H1 (cell line): ENCODE measurements around the gene NUDT3. TPM values are rescaled to one million over a fixed set of nuclear protein-coding genes. Genes with fewer than 3 reads are reported as not detected.

Experiments used
- CTCF ChIA-PET: fragments of 300-600 bp; sonication (Branson Sonifier 250); formaldehyde crosslinking; loops from one replicate; lab custom pipeline; 2021; ENCODE audit not compliant: partially characterized antibody; lab: Charles Lee
- POLR2A ChIA-PET: fragments of 300-600 bp; sonication (Branson Sonifier 250); formaldehyde crosslinking; loops from one replicate; lab custom pipeline; 2021; ENCODE audit warnings: inconsistent platforms; ENCODE audit not compliant: partially characterized antibody; lab: Charles Lee
- DNase-seq, 2 experiments: peaks; one replicate each; pipeline versions ENCODE4 v3.0.0 to v3.0.0-alpha.2; 2010 to 2022; ENCODE audit warnings: low spot score in 2 of 2, low read depth in 1 of 2, mixed read lengths in 1 of 2
- FAIRE-seq: peaks from 2 replicates; lab custom pipeline; 2011; peaks lifted over from hg19 to GRCh38; lab: Jason Lieb, UNC
- H2AFZ ChIP-seq: 2 replicates; pipeline ENCODE4 v1.8.1; 2012; ENCODE audit warnings: low read length, inconsistent platforms
- H2AK5ac ChIP-seq: 2 replicates; pipeline ENCODE4 v1.6.1; 2013; ENCODE audit warnings: low read depth, low read length
- H2BK120ac ChIP-seq: replicated peaks from 2 replicates; pipeline ENCODE3; 2013; ENCODE audit warnings: low read depth, low read length, inconsistent platforms
- H2BK12ac ChIP-seq: 2 replicates; pipeline ENCODE4 v1.6.1; 2013; ENCODE audit warnings: low read depth, low read length
- H2BK15ac ChIP-seq: 2 replicates; pipeline ENCODE4 v1.6.1; 2013; ENCODE audit warnings: low read length
- H2BK20ac ChIP-seq: 2 replicates; pipeline ENCODE4 v1.6.1; 2013; ENCODE audit warnings: low read length
- H2BK5ac ChIP-seq: 2 replicates; pipeline ENCODE4 v1.6.1; 2013; ENCODE audit warnings: low read depth, low read length
- H3K14ac ChIP-seq: 2 replicates; pipeline ENCODE4 v1.6.1; 2013; ENCODE audit warnings: inconsistent platforms; ENCODE audit not compliant: insufficient read length
- H3K18ac ChIP-seq: 2 replicates; pipeline ENCODE4 v1.6.1; 2013; ENCODE audit warnings: low read length; ENCODE audit errors: extremely low read depth
- H3K23ac ChIP-seq: 2 replicates; pipeline ENCODE4 v1.6.1; 2013; ENCODE audit warnings: inconsistent platforms; ENCODE audit not compliant: insufficient read length
- H3K23me2 ChIP-seq: 2 replicates; pipeline ENCODE4 v1.6.1; 2013; ENCODE audit warnings: low read depth, low read length
- H3K27ac ChIP-seq: 2 replicates; pipeline ENCODE4 v1.6.1; 2011; ENCODE audit warnings: low read depth, low read length, inconsistent platforms
- H3K27me3 ChIP-seq, 4 experiments: replicated peaks in 1 of 4; 1 replicate in 1 of 4; 2 replicates in 3 of 4; pipeline versions ENCODE4 v1.6.1 to v1.8.1; 2011 to 2013; ENCODE audit warnings: low read length in 3 of 4, mild to moderate bottlenecking in 3 of 4, inconsistent platforms in 2 of 4, mixed read lengths in 2 of 4, moderate library complexity in 1 of 4; ENCODE audit not compliant: control insufficient read depth in 3 of 4, insufficient read depth in 3 of 4; ENCODE audit errors: extremely low read depth in 1 of 4
- H3K36me3 ChIP-seq, 4 experiments: 2 replicates each; pipeline versions ENCODE4 v1.6.1 to v1.8.1; 2011 to 2013; ENCODE audit warnings: mild to moderate bottlenecking in 4 of 4, low read length in 3 of 4, moderate library complexity in 2 of 4, control low read depth in 1 of 4, inconsistent platforms in 1 of 4; ENCODE audit not compliant: insufficient read depth in 4 of 4, control insufficient read depth in 2 of 4
- H3K4ac ChIP-seq: replicated peaks from 2 replicates; pipeline ENCODE3; 2013; ENCODE audit warnings: low read length, low read depth, mixed read lengths, inconsistent platforms; ENCODE audit not compliant: insufficient read length
- H3K4me1 ChIP-seq, 4 experiments: replicated peaks in 1 of 4; 1 replicate in 1 of 4; 2 replicates in 3 of 4; pipeline versions ENCODE4 v1.6.1 to v1.8.1; 2011 to 2013; ENCODE audit warnings: low read length in 3 of 4, inconsistent platforms in 2 of 4, mixed read lengths in 1 of 4; ENCODE audit not compliant: insufficient read depth in 4 of 4, control insufficient read depth in 3 of 4
- H3K4me2 ChIP-seq, 2 experiments: 2 replicates each; pipeline versions ENCODE4 v1.6.1 to v1.8.1; 2011 to 2013; ENCODE audit warnings: low read depth in 2 of 2, low read length in 2 of 2, control low read depth in 1 of 2, inconsistent platforms in 1 of 2, mild to moderate bottlenecking in 1 of 2; ENCODE audit not compliant: insufficient read depth in 1 of 2
- H3K4me3 ChIP-seq, 4 experiments: fragments of 200-600, 300-600 bp in 1 of 4; sonication (generic), shearing (Covaris generic), sonication (Bioruptor Twin) in 1 of 4; 2 replicates each; pipeline versions ENCODE4 v1.5.1 to v1.8.1; 2011 to 2016; ENCODE audit warnings: low read length in 4 of 4, low read depth in 3 of 4, control low read depth in 2 of 4, inconsistent platforms in 2 of 4, mild to moderate bottlenecking in 2 of 4, mixed read lengths in 1 of 4, moderate library complexity in 1 of 4; ENCODE audit not compliant: insufficient read depth in 2 of 4; ENCODE audit errors: extremely low read depth in 1 of 4
- H3K56ac ChIP-seq: replicated peaks from 2 replicates; pipeline ENCODE3; 2013; ENCODE audit warnings: low read depth, mild to moderate bottlenecking, mixed read lengths, low read length, inconsistent platforms; ENCODE audit not compliant: insufficient read length
- H3K79me1 ChIP-seq: 2 replicates; pipeline ENCODE4 v1.6.1; 2013; ENCODE audit warnings: low read depth, low read length, control low read depth
- H3K79me2 ChIP-seq, 2 experiments: 2 replicates each; pipeline versions ENCODE4 v1.6.1 to v1.8.1; 2012 to 2013; ENCODE audit warnings: low read length in 2 of 2, mild to moderate bottlenecking in 2 of 2, inconsistent platforms in 1 of 2; ENCODE audit not compliant: insufficient read depth in 2 of 2, control insufficient read depth in 1 of 2
- H3K9ac ChIP-seq, 4 experiments: replicated peaks in 1 of 4; 1 replicate in 1 of 4; 2 replicates in 3 of 4; pipeline versions ENCODE4 v1.6.1 to v1.8.1; 2011 to 2013; ENCODE audit warnings: low read depth in 3 of 4, low read length in 3 of 4, control low read depth in 2 of 4, mild to moderate bottlenecking in 2 of 4, moderate library complexity in 2 of 4, inconsistent platforms in 1 of 4; ENCODE audit errors: extremely low read depth in 1 of 4
- H3K9me3 ChIP-seq, 2 experiments: 2 replicates each; pipeline versions ENCODE4 v1.6.1 to v1.8.1; 2012 to 2013; ENCODE audit warnings: mild to moderate bottlenecking in 2 of 2, moderate library complexity in 2 of 2, control low read depth in 1 of 2, inconsistent platforms in 1 of 2, low read depth in 1 of 2, low read length in 1 of 2, mixed read lengths in 1 of 2; ENCODE audit not compliant: insufficient read depth in 2 of 2
- H4K20me1 ChIP-seq, 2 experiments: replicated peaks in 1 of 2; 2 replicates each; pipeline versions ENCODE3 to v1.8.1; 2011 to 2013; ENCODE audit warnings: inconsistent platforms in 2 of 2, low read length in 2 of 2, mild to moderate bottlenecking in 1 of 2; ENCODE audit not compliant: insufficient read depth in 2 of 2, control insufficient read depth in 1 of 2
- H4K5ac ChIP-seq: 2 replicates; pipeline ENCODE4 v1.6.1; 2013; ENCODE audit warnings: low read length, low read depth, mixed read lengths, inconsistent platforms; ENCODE audit not compliant: insufficient read length
- H4K8ac ChIP-seq: 2 replicates; pipeline ENCODE4 v1.8.0; 2013; ENCODE audit warnings: mild to moderate bottlenecking, moderate library complexity, low read length, inconsistent platforms; ENCODE audit not compliant: insufficient read depth; ENCODE audit errors: extremely low read depth
- H4K91ac ChIP-seq: replicated peaks from 2 replicates; pipeline ENCODE3; 2013; ENCODE audit warnings: low read length, mixed read lengths, inconsistent platforms; ENCODE audit not compliant: insufficient read length
- CBX8 ChIP-seq: fragments of 300-800, 300-1000 bp; sonication (generic); IDR thresholded peaks from 2 replicates; pipeline ENCODE4 v1.7.1; 2016; ENCODE audit warnings: low read depth, low read length, borderline replicate concordance
- CEBPB ChIP-seq: IDR thresholded peaks from 2 replicates; pipeline ENCODE4 v1.6.1; 2012; ENCODE audit warnings: low read depth, low read length
- CREB1 ChIP-seq: IDR thresholded peaks from 2 replicates; pipeline ENCODE4 v1.6.1; 2012; ENCODE audit warnings: inconsistent platforms
- KDM5A ChIP-seq: fragments of 200-600 bp; IDR thresholded peaks from 2 replicates; pipeline ENCODE4 v1.7.1; 2012; ENCODE audit warnings: mild to moderate bottlenecking, low read length, inconsistent platforms, mixed read lengths
- RFX5 ChIP-seq: IDR thresholded peaks from 2 replicates; pipeline ENCODE4 v1.6.1; 2011; ENCODE audit warnings: low read depth, low read length, improper control_type of control experiment, borderline replicate concordance
- RNF2 ChIP-seq: fragments of 200-900, 300-1000 bp; sonication (generic); IDR thresholded peaks from 2 replicates; pipeline ENCODE4 v1.7.1; 2016; ENCODE audit warnings: borderline replicate concordance, low read depth, mild to moderate bottlenecking, antibody characterized with exemption, low read length; ENCODE audit not compliant: poor library complexity, severe bottlenecking; ENCODE audit errors: missing control alignments
- SP1 ChIP-seq: IDR thresholded peaks from 2 replicates; pipeline ENCODE4 v1.6.1; 2011; ENCODE audit warnings: low read depth, low read length
- TCF12 ChIP-seq: IDR thresholded peaks from 2 replicates; pipeline ENCODE4 v1.6.1; 2011; ENCODE audit warnings: low read depth, mild to moderate bottlenecking, low read length
- WGBS, 2 experiments: shearing (Covaris generic) in 1 of 2; methylation state at CpG; one replicate each; pipeline versions ENCODE4 v1.1.6 to v1.1.7; 2013 to 2015; ENCODE audit warnings: low lambda C conversion rate in 2 of 2, mixed read lengths in 2 of 2, inconsistent platforms in 1 of 2, low coverage in 1 of 2, missing lambda C conversion rate in 1 of 2; ENCODE audit not compliant: insufficient replicate concordance in 2 of 2, insufficient coverage in 1 of 2, insufficient read length in 1 of 2; ENCODE audit errors: extremely low coverage in 1 of 2, missing lambda C conversion rate in 1 of 2; 5-methylcytosine and 5-hydroxymethylcytosine counted together
- polyA plus RNA-seq, 7 experiments: library from polyadenylated mRNA; depleted of rRNA in 3 of 7; stranded (reverse) in 5 of 7; unstranded in 2 of 7; fragments of >200 nt in 5 of 7; fragments of 200-250 nt in 2 of 7; gene quantifications; 1 replicate in 5 of 7; 2 replicates in 1 of 7; 4 replicates in 1 of 7; pipeline versions ENCODE4 v1.2.1 to v1.2.3, GENCODE V29; 2011 to 2013; ENCODE audit warnings: missing spikeins in 2 of 7, mixed read lengths in 2 of 7
- total RNA-seq: library from RNA; stranded (reverse); fragmentation: NEBNext Ultra II Directional; extraction: Animal tissue kit (Norgen Biotek cat#: 25700); gene quantifications from 2 replicates; pipeline ENCODE4 v1.2.1, GENCODE V29; 2021
- TF ChIP-seq, protein P1 (sequence below): IDR thresholded peaks from 2 replicates; pipeline ENCODE4 v1.6.1; 2012; ENCODE audit warnings: inconsistent platforms

NUDT3 gene
- total and polyA plus RNA-seq, 2 of the 8 experiments (the other 6 are each of a cell fraction or from before 2014, with no cell fraction given) = 14.1 to 36.9 TPM

DNA sequence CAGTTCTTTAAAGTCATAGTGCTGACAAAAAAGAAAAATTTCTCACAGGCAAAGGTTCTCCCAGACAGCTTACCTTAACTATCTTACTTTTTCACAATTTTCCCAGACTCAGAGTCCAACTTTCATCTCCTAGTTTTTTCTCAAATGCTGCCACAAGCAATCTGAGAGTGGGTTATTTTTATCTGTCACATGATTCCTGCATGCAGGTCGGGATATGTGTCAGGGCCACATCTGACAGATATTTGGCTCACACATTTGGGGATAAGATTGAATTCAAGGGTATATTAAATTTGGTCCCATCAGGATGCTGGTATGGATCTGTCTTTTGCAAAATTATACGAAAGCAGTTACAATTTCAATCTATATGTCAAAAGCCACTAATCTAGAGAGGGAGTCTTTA, 93.5 kb downstream of the NUDT3 start:
- Histone ChIP-seq H3K79me2 (no peaks in the 10 kb centered on the region), H2BK120ac (no peak overlapping the region), H2AK5ac (no peak overlapping the region), H4K8ac (no peak overlapping the region), H3K23me2 (no peaks in the 10 kb centered on the region), H3K56ac (no peak overlapping the region), H3K4me3 (no peak overlapping the region), H3K18ac (no peak overlapping the region), H2BK20ac (no peak overlapping the region), H3K9ac (no peak overlapping the region), H3K14ac (no peak overlapping the region), H3K27ac (no peak overlapping the region), H3K9me3 (no peaks in the 10 kb centered on the region), H3K4me1 (no peaks in the 10 kb centered on the region), H3K79me1 (no peaks in the 10 kb centered on the region), H3K4ac (no peak overlapping the region), H3K4me2 (no peak overlapping the region), H4K5ac (no peak overlapping the region), H2AFZ (no peak overlapping the region), H2BK15ac (no peak overlapping the region), H3K27me3 (no peaks in the 10 kb centered on the region), H4K20me1 (peaks cover 0 to 2% of the 10 kb centered on the region in 2 experiments), H4K91ac (no peak overlapping the region), H2BK5ac (no peak overlapping the region), H2BK12ac (no peak overlapping the region), H3K36me3 (no peaks in the 10 kb centered on the region), H3K23ac (no peak overlapping the region)
- POLR2A ChIA-PET = no interaction called here
- DNase-seq (no peak), FAIRE-seq (no peak)
- no peak for TF ChIP-seq KDM5A
- TF ChIP-seq CREB1 = no peak
- TF ChIP-seq CBX8 = no peak
- TF ChIP-seq, protein P1, sequence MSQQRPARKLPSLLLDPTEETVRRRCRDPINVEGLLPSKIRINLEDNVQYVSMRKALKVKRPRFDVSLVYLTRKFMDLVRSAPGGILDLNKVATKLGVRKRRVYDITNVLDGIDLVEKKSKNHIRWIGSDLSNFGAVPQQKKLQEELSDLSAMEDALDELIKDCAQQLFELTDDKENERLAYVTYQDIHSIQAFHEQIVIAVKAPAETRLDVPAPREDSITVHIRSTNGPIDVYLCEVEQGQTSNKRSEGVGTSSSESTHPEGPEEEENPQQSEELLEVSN = no peak
- TF ChIP-seq RFX5 = no peak
- TF ChIP-seq TCF12 = no peak
- no peak for TF ChIP-seq CEBPB
- no peak for TF ChIP-seq SP1
- TF ChIP-seq RNF2 = no peak
- CTCF ChIA-PET = interaction anchor here (1.6 to 2.0 kb wide), 2 partner anchors 27 to 103 kb away, joined by 4 to 6 read pairs; no protein-coding TSS in a partner anchor
- 89% methylated on average over 2 of the region's 2 CpGs; no CpG with 5 or more reads in 1 of the 2 experiments for WGBS, 2 experiments
